ENCODE data around the gene MYOT. TPM values are rescaled to one million over a fixed set of nuclear protein-coding genes. Genes with fewer than 3 reads are reported as not detected.
"Not testable (repeated sequence)": the region's sequence is repeated elsewhere in the genome, so short reads cannot be mapped to it uniquely, and the experiment has no call there.

MYOT gene
- total RNA-seq, 2 experiments from 2014 or later: not detected

DNA sequence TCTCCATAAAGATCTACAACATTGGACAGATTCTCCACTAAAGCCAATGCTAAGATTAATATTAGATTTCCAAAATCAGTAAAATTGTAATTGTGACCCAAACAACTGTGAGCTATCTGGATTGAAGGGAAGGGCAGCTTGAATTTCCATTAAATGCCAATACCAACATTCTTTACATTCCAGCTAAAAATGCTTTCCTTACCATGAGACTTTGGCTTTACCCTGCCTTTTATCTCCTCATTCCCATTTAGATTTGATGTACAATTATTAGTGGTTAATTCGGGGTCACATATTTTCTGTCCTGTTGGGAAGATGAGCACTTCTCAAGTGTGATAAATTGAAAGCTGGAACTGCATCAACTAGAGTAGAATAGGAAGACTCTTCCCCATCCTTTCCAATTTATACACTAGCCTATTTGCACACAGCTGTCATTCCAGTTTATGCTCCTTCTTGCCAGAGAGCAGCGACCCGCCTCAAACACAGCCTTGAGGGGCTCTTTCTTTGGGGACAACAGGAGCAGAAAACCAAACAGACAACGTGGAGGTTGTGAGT is 33.1 kb upstream of the MYOT start:
- no peak for DNase-seq

GRCh38 chr5:137836298-137836697 is 31.4 kb upstream of the MYOT start:
- Mint-ChIP-seq H3K27me3 (ENCODE audit: low read depth) (peaks cover 3% of the 10 kb centered on the region), H3K9me3 (ENCODE audit: insufficient read depth) (no peaks in the 10 kb centered on the region), H3K27ac (no peak overlapping the region), H3K36me3 (ENCODE audit: low read depth) (no peaks in the 10 kb centered on the region), H3K4me1 (ENCODE audit: low read depth) (no peaks in the 10 kb centered on the region), H3K4me3 (no peak overlapping the region)
- no peak for ATAC-seq
- ChIA-PET CTCF (no interaction called here), POLR2A (no interaction called here)
- no peak for DNase-seq

More for the DNA sequence above, 33.1 kb upstream of the MYOT start:
- Mint-ChIP-seq H3K9me3 (ENCODE audit: insufficient read depth) (no peaks in the 10 kb centered on the region), H3K4me1 (ENCODE audit: low read depth) (no peaks in the 10 kb centered on the region), H3K27me3 (ENCODE audit: low read depth) (peaks cover 3% of the 10 kb centered on the region), H3K27ac (no peak overlapping the region), H3K4me3 (no peak overlapping the region), H3K36me3 (ENCODE audit: low read depth) (no peaks in the 10 kb centered on the region)
- ChIA-PET CTCF (no interaction called here), POLR2A (no interaction called here)
- ATAC-seq: no peak

- ChIA-PET POLR2A (no interaction called here), CTCF (interaction anchor here (0.8 kb wide), 1 partner anchor 85 kb away, joined by 3 read pairs; no protein-coding TSS in a partner anchor)
- Mint-ChIP-seq H3K9me3 (ENCODE audit: insufficient read depth) (no peaks in the 10 kb centered on the region), H3K4me3 (no peak overlapping the region), H3K27me3 (ENCODE audit: low read depth) (peaks cover 3% of the 10 kb centered on the region), H3K36me3 (ENCODE audit: low read depth) (no peaks in the 10 kb centered on the region), H3K4me1 (ENCODE audit: low read depth) (no peaks in the 10 kb centered on the region), H3K27ac (no peak overlapping the region)
- ATAC-seq: no peak
- no peak for DNase-seq
These were observed 30.7 kb upstream of the MYOT start for GRCh38 chr5:137836997-137837396.

- DNase-seq (no peak), ATAC-seq (no peak)
- no peak overlapping the region for H3K27ac Mint-ChIP-seq
- H3K9me3 Mint-ChIP-seq (ENCODE audit: insufficient read depth): no peaks in the 10 kb centered on the region
- no peak overlapping the region for H3K4me3 Mint-ChIP-seq
- H3K36me3 Mint-ChIP-seq (ENCODE audit: low read depth): no peaks in the 10 kb centered on the region
- ChIA-PET POLR2A (no interaction called here), CTCF (interaction anchor here (0.8 kb wide), 1 partner anchor 86 kb away, joined by 3 read pairs; no protein-coding TSS in a partner anchor)
- H3K4me1 Mint-ChIP-seq (ENCODE audit: low read depth): no peaks in the 10 kb centered on the region
- peaks cover 3% of the 10 kb centered on the region for H3K27me3 Mint-ChIP-seq (ENCODE audit: low read depth)
These were observed 29.9 kb upstream of the MYOT start for GRCh38 chr5:137837491-137838394.

DNA sequence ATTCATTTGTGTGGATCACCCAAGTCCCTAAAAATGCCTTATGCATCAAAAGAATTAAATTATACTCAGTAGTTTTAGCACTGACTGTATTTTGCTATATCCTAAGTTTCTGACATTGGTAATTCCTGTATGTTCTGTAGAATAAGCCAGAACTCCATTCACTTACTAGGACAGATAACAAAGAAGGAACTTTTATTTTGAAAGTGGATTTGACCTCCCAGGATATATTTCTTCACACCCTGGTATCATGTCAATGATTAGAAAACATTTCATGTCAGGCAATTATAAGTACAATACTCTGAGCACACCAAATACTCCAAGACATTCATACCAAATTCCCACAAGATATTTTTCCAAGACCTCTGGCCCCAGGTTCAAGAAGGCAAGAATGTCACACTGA is 28.7 kb upstream of the MYOT start:
- ATAC-seq (no peak), DNase-seq (no peak)
- no peaks in the 10 kb centered on the region for H3K36me3 Mint-ChIP-seq (ENCODE audit: low read depth)
- ChIA-PET POLR2A (no interaction called here), CTCF (no interaction called here)
- H3K27ac Mint-ChIP-seq: no peak overlapping the region
- no peak overlapping the region for H3K4me3 Mint-ChIP-seq
- H3K4me1 Mint-ChIP-seq (ENCODE audit: low read depth): no peaks in the 10 kb centered on the region
- H3K9me3 Mint-ChIP-seq (ENCODE audit: insufficient read depth): no peaks in the 10 kb centered on the region
- H3K27me3 Mint-ChIP-seq (ENCODE audit: low read depth): peaks cover 3% of the 10 kb centered on the region

DNA sequence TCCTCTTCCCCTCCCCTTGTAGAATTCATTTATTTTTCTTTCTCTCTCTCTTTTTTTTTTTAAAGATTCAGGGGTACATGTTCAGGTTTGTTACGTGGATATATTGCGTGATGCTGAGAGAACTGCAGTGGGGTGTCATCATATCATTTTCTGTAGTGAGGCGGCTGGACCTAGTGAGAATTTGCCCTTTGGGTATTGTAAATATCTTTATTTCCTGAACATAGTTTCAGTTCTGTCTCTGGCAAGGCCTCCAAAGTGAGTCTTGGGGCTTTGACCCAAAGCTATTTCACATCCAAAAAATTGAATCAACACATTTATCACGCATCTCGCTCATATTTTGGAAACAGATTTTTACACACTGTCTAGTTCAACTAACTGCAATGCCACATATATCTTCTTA is 25.4 kb upstream of the MYOT start:
- H3K27ac Mint-ChIP-seq: no peak overlapping the region
- no peak overlapping the region for H3K4me3 Mint-ChIP-seq
- ChIA-PET POLR2A (no interaction called here), CTCF (interaction anchor here (1.6 kb wide), 1 partner anchor 213 kb away, joined by 3 read pairs; no protein-coding TSS in a partner anchor)
- DNase-seq (no peak), ATAC-seq (no peak)
- no peaks in the 10 kb centered on the region for H3K4me1 Mint-ChIP-seq (ENCODE audit: low read depth)
- H3K36me3 Mint-ChIP-seq (ENCODE audit: low read depth): no peaks in the 10 kb centered on the region
- H3K9me3 Mint-ChIP-seq (ENCODE audit: insufficient read depth): no peaks in the 10 kb centered on the region
- no peaks in the 10 kb centered on the region for H3K27me3 Mint-ChIP-seq (ENCODE audit: low read depth)

GRCh38 chr5:137843676-137844299 is 23.9 kb upstream of the MYOT start:
- H3K27ac Mint-ChIP-seq: no peak overlapping the region
- no peaks in the 10 kb centered on the region for H3K4me1 Mint-ChIP-seq (ENCODE audit: low read depth)
- no peak for DNase-seq
- H3K9me3 Mint-ChIP-seq (ENCODE audit: insufficient read depth): no peaks in the 10 kb centered on the region
- H3K36me3 Mint-ChIP-seq (ENCODE audit: low read depth): no peaks in the 10 kb centered on the region
- no peaks in the 10 kb centered on the region for H3K27me3 Mint-ChIP-seq (ENCODE audit: low read depth)
- CTCF ChIA-PET: no interaction called here
- no peak for ATAC-seq
- no peak overlapping the region for H3K4me3 Mint-ChIP-seq
- POLR2A ChIA-PET: no interaction called here

DNA sequence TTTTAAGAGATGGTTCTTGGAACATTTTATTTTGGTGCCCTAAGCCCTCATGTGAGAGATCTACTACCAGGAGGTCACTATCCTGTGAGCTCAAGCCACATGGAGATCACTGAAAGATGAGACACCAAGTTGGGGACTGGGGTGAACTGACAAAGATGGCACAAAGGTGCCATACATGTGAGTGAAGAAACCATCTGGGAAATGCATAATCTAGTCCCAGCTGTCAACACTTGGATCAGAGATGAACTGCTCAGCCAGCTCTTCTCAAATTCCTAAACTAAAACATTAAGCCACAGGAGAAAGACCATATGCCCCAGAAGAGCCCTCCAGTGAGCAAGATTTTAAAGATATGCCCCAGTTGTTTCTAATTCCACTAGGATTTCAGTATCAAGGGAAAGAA is 22.2 kb upstream of the MYOT start:
- H3K9me3 Mint-ChIP-seq (ENCODE audit: insufficient read depth): no peaks in the 10 kb centered on the region
- no peak overlapping the region for H3K4me3 Mint-ChIP-seq
- ChIA-PET POLR2A (interaction anchor here (0.6 kb wide), 1 partner anchor 64 kb away, joined by 3 read pairs; no protein-coding TSS in a partner anchor), CTCF (interaction anchor here (1.2 to 2.0 kb wide), 2 partner anchors 20 to 67 kb away, joined by 3 to 7 read pairs; no protein-coding TSS in a partner anchor)
- H3K36me3 Mint-ChIP-seq (ENCODE audit: low read depth): no peaks in the 10 kb centered on the region
- peaks cover 2% of the 10 kb centered on the region for H3K4me1 Mint-ChIP-seq (ENCODE audit: low read depth)
- no peaks in the 10 kb centered on the region for H3K27me3 Mint-ChIP-seq (ENCODE audit: low read depth)
- no peak for ATAC-seq
- no peak for DNase-seq
- H3K27ac Mint-ChIP-seq: no peak overlapping the region

GRCh38 chr5:137847687-137848086 is 20.0 kb upstream of the MYOT start:
- ATAC-seq (no peak), DNase-seq (no peak)
- POLR2A ChIA-PET: no interaction called here
- H3K27ac Mint-ChIP-seq: no peak overlapping the region
- CTCF ChIA-PET: interaction anchor here (0.6 to 0.8 kb wide), 2 partner anchors 68 to 105 kb away, joined by 3 read pairs; no protein-coding TSS in a partner anchor
- no peaks in the 10 kb centered on the region for H3K27me3 Mint-ChIP-seq (ENCODE audit: low read depth)
- H3K4me1 Mint-ChIP-seq (ENCODE audit: low read depth): peaks cover 2% of the 10 kb centered on the region
- no peak overlapping the region for H3K4me3 Mint-ChIP-seq
- no peaks in the 10 kb centered on the region for H3K9me3 Mint-ChIP-seq (ENCODE audit: insufficient read depth)
- no peaks in the 10 kb centered on the region for H3K36me3 Mint-ChIP-seq (ENCODE audit: low read depth)

GRCh38 chr5:137853165-137853564 is 14.5 kb upstream of the MYOT start:
- CTCF ChIA-PET; H3K27me3 Mint-ChIP-seq (ENCODE audit: low read depth); DNase-seq; H3K9me3 Mint-ChIP-seq (ENCODE audit: insufficient read depth); ATAC-seq; H3K4me3 Mint-ChIP-seq; H3K36me3 Mint-ChIP-seq (ENCODE audit: low read depth); H3K27ac Mint-ChIP-seq: not testable (repeated sequence)
- H3K4me1 Mint-ChIP-seq (ENCODE audit: low read depth): peaks cover 16% of the 10 kb centered on the region
- POLR2A ChIA-PET: interaction anchor here (0.6 kb wide), 1 partner anchor 28 kb away, joined by 3 read pairs; no protein-coding TSS in a partner anchor

DNA sequence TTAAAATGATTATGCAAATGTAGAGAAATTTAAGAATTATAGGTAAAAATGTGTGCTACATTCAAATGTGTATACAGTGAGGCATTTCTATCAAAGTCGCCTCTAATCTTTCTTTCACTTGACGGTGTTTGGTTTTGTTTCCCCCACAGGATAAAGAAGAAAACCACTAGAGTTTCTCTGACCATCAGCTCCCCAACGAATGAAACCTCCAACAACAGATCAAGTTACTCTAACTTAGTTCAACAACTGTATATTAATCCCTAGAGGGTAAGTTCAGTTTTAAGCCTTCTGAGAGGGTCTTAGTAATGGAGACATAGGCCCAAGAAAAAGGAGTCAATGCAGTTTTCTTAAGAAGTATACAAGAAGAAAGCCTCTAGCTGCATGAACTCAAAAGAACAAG is 11.5 kb upstream of the MYOT start:
- no peaks in the 10 kb centered on the region for H3K9me3 Mint-ChIP-seq (ENCODE audit: insufficient read depth)
- H3K27ac Mint-ChIP-seq: no peak overlapping the region
- no peak for DNase-seq
- ChIA-PET CTCF (no interaction called here), POLR2A (no interaction called here)
- peaks cover 18% of the 10 kb centered on the region for H3K4me1 Mint-ChIP-seq (ENCODE audit: low read depth)
- no peak for ATAC-seq
- H3K36me3 Mint-ChIP-seq (ENCODE audit: low read depth): no peaks in the 10 kb centered on the region
- H3K4me3 Mint-ChIP-seq: no peak overlapping the region
- no peaks in the 10 kb centered on the region for H3K27me3 Mint-ChIP-seq (ENCODE audit: low read depth)
